ENCODE results near the gene CTTN.

CTTN gene

GRCh38 chr11:70432580-70432979 lies 34.3 kb downstream of the CTTN start:
- Histone ChIP-seq H3K4me3 (ENCODE audit: low read length) (no peak overlapping the region), H3K36me3 (ENCODE audit: control insufficient read depth, insufficient read depth, low read length) (peaks cover 33% of the 10 kb centered on the region), H3K4me1 (ENCODE audit: control insufficient read depth, low read depth, low read length) (no peaks in the 10 kb centered on the region), H3K79me1 (ENCODE audit: low read length) (no peaks in the 10 kb centered on the region), H2BK120ac (ENCODE audit: low read depth, low read length) (no peak overlapping the region), H3K18ac (ENCODE audit: low read length) (no peak overlapping the region), H4K8ac (ENCODE audit: low read depth, low read length) (no peak overlapping the region), H3K27ac (ENCODE audit: low read depth, low read length) (no peak overlapping the region), H2AK5ac (ENCODE audit: low read length) (no peak overlapping the region), H3K56ac (ENCODE audit: low read length) (no peak overlapping the region), H3K9ac (ENCODE audit: low read length) (no peak overlapping the region), H4K5ac (ENCODE audit: low read length) (no peak overlapping the region), H3K79me2 (ENCODE audit: control insufficient read depth, insufficient read depth, low read length) (no peaks in the 10 kb centered on the region), H2BK5ac (ENCODE audit: low read length) (no peak overlapping the region), H3K4ac (ENCODE audit: low read depth, low read length) (no peak overlapping the region), H3K23ac (ENCODE audit: low read length) (no peak overlapping the region), H3K27me3 (ENCODE audit: insufficient read depth, low read length, poor library complexity) (no peaks in the 10 kb centered on the region), H2BK15ac (replicated peaks; ENCODE audit: low read depth) (no peak overlapping the region), H3K4me2 (ENCODE audit: low read length) (no peak overlapping the region)
- no peak for DNase-seq
- no CpG with 5 or more reads among the region's 15 CpGs for WGBS (ENCODE audit: extremely low coverage, insufficient coverage, low lambda C conversion rate)

- H2AK5ac ChIP-seq (ENCODE audit: low read length): no peak overlapping the region
- DNase-seq: no peak
- H3K4me3 ChIP-seq (ENCODE audit: low read length): no peak overlapping the region
- no peak overlapping the region for H4K8ac ChIP-seq (ENCODE audit: low read depth, low read length)
- H3K23ac ChIP-seq (ENCODE audit: low read length): no peak overlapping the region
- no CpG with 5 or more reads among the region's 20 CpGs for WGBS (ENCODE audit: extremely low coverage, insufficient coverage, low lambda C conversion rate)
- no peaks in the 10 kb centered on the region for H3K27me3 ChIP-seq (ENCODE audit: insufficient read depth, low read length, poor library complexity)
- no peaks in the 10 kb centered on the region for H3K79me1 ChIP-seq (ENCODE audit: low read length)
- no peak overlapping the region for H2BK5ac ChIP-seq (ENCODE audit: low read length)
- H3K4me1 ChIP-seq (ENCODE audit: control insufficient read depth, low read depth, low read length): no peaks in the 10 kb centered on the region
- no peak overlapping the region for H3K4ac ChIP-seq (ENCODE audit: low read depth, low read length)
- no peak overlapping the region for H3K4me2 ChIP-seq (ENCODE audit: low read length)
- peaks cover 32% of the 10 kb centered on the region for H3K36me3 ChIP-seq (ENCODE audit: control insufficient read depth, insufficient read depth, low read length)
- H3K27ac ChIP-seq (ENCODE audit: low read depth, low read length): no peak overlapping the region
- H3K56ac ChIP-seq (ENCODE audit: low read length): no peak overlapping the region
- no peaks in the 10 kb centered on the region for H3K79me2 ChIP-seq (ENCODE audit: control insufficient read depth, insufficient read depth, low read length)
- H2BK120ac ChIP-seq (ENCODE audit: low read depth, low read length): no peak overlapping the region
- no peak overlapping the region for H3K9ac ChIP-seq (ENCODE audit: low read length)
- H4K5ac ChIP-seq (ENCODE audit: low read length): no peak overlapping the region
- H2BK15ac ChIP-seq (replicated peaks; ENCODE audit: low read depth): no peak overlapping the region
- no peak overlapping the region for H3K18ac ChIP-seq (ENCODE audit: low read length)
These were observed 34.7 kb downstream of the CTTN start for GRCh38 chr11:70433038-70433437.

DNA sequence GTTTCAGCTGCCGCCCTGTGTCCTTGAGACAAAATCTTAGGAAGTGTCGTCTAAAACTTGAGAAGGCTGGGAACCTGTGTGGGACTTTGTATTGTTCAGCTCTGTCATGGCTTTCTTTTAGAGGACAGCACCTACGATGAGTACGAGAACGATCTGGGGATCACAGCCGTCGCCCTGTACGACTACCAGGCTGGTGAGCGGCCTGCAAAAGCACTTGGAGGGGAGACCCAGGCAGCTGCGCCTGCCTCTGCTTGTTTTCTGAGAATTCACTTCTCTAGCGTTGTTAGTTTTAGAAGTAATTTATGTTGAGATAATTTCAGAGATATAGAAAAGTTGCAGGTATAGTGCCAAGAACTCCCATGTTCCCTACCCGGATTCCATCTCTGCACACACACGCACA lies 35.2 kb downstream of the CTTN start:
- Histone ChIP-seq H3K27ac (ENCODE audit: low read depth, low read length) (no peak overlapping the region), H3K79me1 (ENCODE audit: low read length) (no peaks in the 10 kb centered on the region), H2AK5ac (ENCODE audit: low read length) (no peak overlapping the region), H3K79me2 (ENCODE audit: control insufficient read depth, insufficient read depth, low read length) (no peaks in the 10 kb centered on the region), H2BK120ac (ENCODE audit: low read depth, low read length) (no peak overlapping the region), H3K9ac (ENCODE audit: low read length) (no peak overlapping the region), H3K4me3 (ENCODE audit: low read length) (no peak overlapping the region), H3K23ac (ENCODE audit: low read length) (no peak overlapping the region), H3K4ac (ENCODE audit: low read depth, low read length) (no peak overlapping the region), H3K56ac (ENCODE audit: low read length) (no peak overlapping the region), H4K8ac (ENCODE audit: low read depth, low read length) (no peak overlapping the region), H3K4me2 (ENCODE audit: low read length) (no peak overlapping the region), H3K18ac (ENCODE audit: low read length) (no peak overlapping the region), H4K5ac (ENCODE audit: low read length) (no peak overlapping the region), H2BK5ac (ENCODE audit: low read length) (no peak overlapping the region), H3K4me1 (ENCODE audit: control insufficient read depth, low read depth, low read length) (no peaks in the 10 kb centered on the region), H3K36me3 (ENCODE audit: control insufficient read depth, insufficient read depth, low read length) (peaks cover 33% of the 10 kb centered on the region), H3K27me3 (ENCODE audit: insufficient read depth, low read length, poor library complexity) (no peaks in the 10 kb centered on the region), H2BK15ac (replicated peaks; ENCODE audit: low read depth) (no peak overlapping the region)
- DNase-seq: no peak
- WGBS (ENCODE audit: extremely low coverage, insufficient coverage, low lambda C conversion rate): no CpG with 5 or more reads among the region's 13 CpGs

DNA sequence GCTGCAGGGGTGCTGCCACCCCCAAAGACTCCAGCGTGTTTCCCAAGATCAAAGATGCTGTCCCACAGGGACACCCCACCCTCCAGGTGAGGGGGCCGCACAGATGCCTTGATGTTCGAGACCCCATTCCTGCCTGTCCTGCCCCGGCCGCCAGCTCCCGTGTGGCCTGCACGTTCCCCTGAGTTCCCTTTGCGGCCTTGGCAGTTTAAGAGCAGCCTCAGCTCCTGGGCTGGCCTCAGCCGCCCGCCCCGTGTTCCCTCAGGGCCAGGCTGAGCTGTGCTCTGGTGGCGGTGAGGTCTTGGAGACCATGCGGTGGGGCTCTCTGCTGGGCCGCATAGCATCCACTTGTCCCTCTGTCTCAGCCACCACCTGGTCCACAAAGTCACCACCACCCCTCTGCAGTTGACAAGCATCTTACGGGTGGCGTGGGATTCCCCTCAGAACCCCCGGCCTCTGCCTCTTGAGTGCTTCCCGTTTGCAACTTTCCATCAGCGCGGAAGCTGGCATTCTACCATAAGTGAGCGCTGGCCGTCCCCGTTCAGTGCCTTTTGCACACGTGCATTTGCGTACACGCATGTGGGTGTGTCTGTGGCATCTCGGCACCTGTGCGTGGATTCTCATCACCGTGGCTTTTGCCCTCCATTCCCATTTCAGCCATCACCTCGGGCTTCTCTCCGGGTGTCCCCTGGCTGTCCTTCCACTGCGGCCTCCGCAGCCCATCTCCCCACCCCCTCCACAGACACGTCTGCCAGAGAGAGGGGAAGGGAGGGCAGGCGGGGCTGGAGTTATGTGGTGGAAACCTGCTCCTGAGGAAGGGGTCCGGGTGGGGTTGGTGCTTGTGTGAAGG lies 35.9 kb downstream of the CTTN start:
- Histone ChIP-seq H3K79me1 (ENCODE audit: low read length) (no peaks in the 10 kb centered on the region), H3K27ac (ENCODE audit: low read depth, low read length) (no peak overlapping the region), H3K4me2 (ENCODE audit: low read length) (no peak overlapping the region), H3K56ac (ENCODE audit: low read length) (no peak overlapping the region), H3K23ac (ENCODE audit: low read length) (no peak overlapping the region), H2BK15ac (replicated peaks; ENCODE audit: low read depth) (no peak overlapping the region), H3K36me3 (ENCODE audit: control insufficient read depth, insufficient read depth, low read length) (peaks cover 33% of the 10 kb centered on the region), H2BK120ac (ENCODE audit: low read depth, low read length) (no peak overlapping the region), H3K4me1 (ENCODE audit: control insufficient read depth, low read depth, low read length) (no peaks in the 10 kb centered on the region), H3K4me3 (ENCODE audit: low read length) (no peak overlapping the region), H2BK5ac (ENCODE audit: low read length) (no peak overlapping the region), H3K79me2 (ENCODE audit: control insufficient read depth, insufficient read depth, low read length) (no peaks in the 10 kb centered on the region), H3K18ac (ENCODE audit: low read length) (no peak overlapping the region), H3K27me3 (ENCODE audit: insufficient read depth, low read length, poor library complexity) (no peaks in the 10 kb centered on the region), H4K8ac (ENCODE audit: low read depth, low read length) (no peak overlapping the region), H3K4ac (ENCODE audit: low read depth, low read length) (no peak overlapping the region), H4K5ac (ENCODE audit: low read length) (no peak overlapping the region), H2AK5ac (ENCODE audit: low read length) (no peak overlapping the region), H3K9ac (ENCODE audit: low read length) (no peak overlapping the region)
- DNase-seq: no peak
- WGBS (ENCODE audit: extremely low coverage, insufficient coverage, low lambda C conversion rate): no CpG with 5 or more reads among the region's 36 CpGs

DNA sequence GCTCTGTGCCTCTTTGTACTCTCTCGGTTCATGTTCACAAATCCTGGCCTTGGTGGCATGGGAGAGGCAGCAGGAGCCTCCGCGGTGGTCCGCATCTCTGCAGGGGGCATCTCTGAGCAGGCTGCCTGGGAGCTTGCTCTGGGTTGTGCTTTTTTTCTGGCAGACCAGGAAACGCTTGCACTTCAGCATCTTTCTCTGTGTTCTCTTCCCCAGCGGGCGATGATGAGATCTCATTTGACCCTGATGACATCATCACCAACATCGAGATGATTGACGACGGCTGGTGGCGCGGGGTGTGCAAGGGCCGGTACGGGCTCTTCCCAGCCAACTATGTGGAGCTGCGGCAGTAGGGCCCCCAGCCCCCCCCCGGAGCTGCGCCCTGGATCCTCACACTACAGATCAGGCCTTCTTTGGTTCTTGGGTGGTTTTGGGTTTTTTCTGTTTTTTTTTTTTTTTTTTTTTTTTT lies 36.5 kb downstream of the CTTN start:
- DNase-seq: no peak
- H2BK5ac ChIP-seq (ENCODE audit: low read length): no peak overlapping the region
- no CpG with 5 or more reads among the region's 17 CpGs for WGBS (ENCODE audit: extremely low coverage, insufficient coverage, low lambda C conversion rate)
- no peak overlapping the region for H3K56ac ChIP-seq (ENCODE audit: low read length)
- no peaks in the 10 kb centered on the region for H3K27me3 ChIP-seq (ENCODE audit: insufficient read depth, low read length, poor library complexity)
- no peak overlapping the region for H3K18ac ChIP-seq (ENCODE audit: low read length)
- no peak overlapping the region for H3K23ac ChIP-seq (ENCODE audit: low read length)
- no peak overlapping the region for H3K4ac ChIP-seq (ENCODE audit: low read depth, low read length)
- H4K5ac ChIP-seq (ENCODE audit: low read length): no peak overlapping the region
- H3K27ac ChIP-seq (ENCODE audit: low read depth, low read length): no peak overlapping the region
- H3K4me2 ChIP-seq (ENCODE audit: low read length): no peak overlapping the region
- H4K8ac ChIP-seq (ENCODE audit: low read depth, low read length): no peak overlapping the region
- H2BK120ac ChIP-seq (ENCODE audit: low read depth, low read length): no peak overlapping the region
- no peaks in the 10 kb centered on the region for H3K4me1 ChIP-seq (ENCODE audit: control insufficient read depth, low read depth, low read length)
- H3K79me2 ChIP-seq (ENCODE audit: control insufficient read depth, insufficient read depth, low read length): no peaks in the 10 kb centered on the region
- H3K4me3 ChIP-seq (ENCODE audit: low read length): no peak overlapping the region
- no peak overlapping the region for H2AK5ac ChIP-seq (ENCODE audit: low read length)
- peaks cover 33% of the 10 kb centered on the region for H3K36me3 ChIP-seq (ENCODE audit: control insufficient read depth, insufficient read depth, low read length)
- H3K9ac ChIP-seq (ENCODE audit: low read length): no peak overlapping the region
- H2BK15ac ChIP-seq (replicated peaks; ENCODE audit: low read depth): no peak overlapping the region
- no peaks in the 10 kb centered on the region for H3K79me1 ChIP-seq (ENCODE audit: low read length)

- no peak overlapping the region for H3K4ac ChIP-seq (ENCODE audit: low read depth, low read length)
- DNase-seq: no peak
- no peak overlapping the region for H2BK5ac ChIP-seq (ENCODE audit: low read length)
- H2AK5ac ChIP-seq (ENCODE audit: low read length): no peak overlapping the region
- peaks cover 28% of the 10 kb centered on the region for H3K36me3 ChIP-seq (ENCODE audit: control insufficient read depth, insufficient read depth, low read length)
- no peaks in the 10 kb centered on the region for H3K27me3 ChIP-seq (ENCODE audit: insufficient read depth, low read length, poor library complexity)
- no peak overlapping the region for H3K9ac ChIP-seq (ENCODE audit: low read length)
- no peak overlapping the region for H3K27ac ChIP-seq (ENCODE audit: low read depth, low read length)
- no peak overlapping the region for H2BK15ac ChIP-seq (replicated peaks; ENCODE audit: low read depth)
- no peaks in the 10 kb centered on the region for H3K4me1 ChIP-seq (ENCODE audit: control insufficient read depth, low read depth, low read length)
- WGBS (ENCODE audit: extremely low coverage, insufficient coverage, low lambda C conversion rate): no CpG with 5 or more reads among the region's 13 CpGs
- H4K5ac ChIP-seq (ENCODE audit: low read length): no peak overlapping the region
- no peak overlapping the region for H2BK120ac ChIP-seq (ENCODE audit: low read depth, low read length)
- no peak overlapping the region for H3K4me2 ChIP-seq (ENCODE audit: low read length)
- no peaks in the 10 kb centered on the region for H3K79me2 ChIP-seq (ENCODE audit: control insufficient read depth, insufficient read depth, low read length)
- no peak overlapping the region for H3K23ac ChIP-seq (ENCODE audit: low read length)
- no peaks in the 10 kb centered on the region for H3K79me1 ChIP-seq (ENCODE audit: low read length)
- H3K56ac ChIP-seq (ENCODE audit: low read length): no peak overlapping the region
- H3K4me3 ChIP-seq (ENCODE audit: low read length): no peak overlapping the region
- no peak overlapping the region for H3K18ac ChIP-seq (ENCODE audit: low read length)
- H4K8ac ChIP-seq (ENCODE audit: low read depth, low read length): no peak overlapping the region
These were observed 37.0 kb downstream of the CTTN start for GRCh38 chr11:70435361-70435760.
